Measurements from ENCODE around the gene NEK11. TPM values are rescaled to one million over a fixed set of nuclear protein-coding genes. Genes with fewer than 3 reads are reported as not detected.

Gene NEK11
- total RNA-seq, 4 donors from 2014 or later, result 3.5 to 8.6 (median 5.5) TPM

DNA sequence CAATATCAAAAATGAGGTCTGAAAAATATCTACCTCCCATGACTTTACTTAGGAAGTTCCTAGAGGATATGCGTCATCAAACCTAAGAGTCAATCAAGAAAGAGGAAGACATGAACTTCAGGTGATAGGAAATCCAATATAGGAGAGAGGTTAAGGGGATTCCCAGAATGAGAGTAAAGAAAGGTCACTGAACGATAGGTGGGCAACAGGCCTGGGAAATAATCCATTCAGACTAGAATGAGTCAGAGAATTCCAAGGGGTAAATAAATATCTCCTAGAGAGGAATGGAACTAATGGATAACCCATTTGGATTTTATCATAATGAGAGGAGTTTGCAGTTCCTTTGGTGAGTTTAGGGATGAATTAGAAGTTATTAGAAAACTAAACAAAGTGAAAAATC is 223.8 kb downstream of the NEK11 start:
- H3K27ac ChIP-seq, result no peak overlapping the region
- no peaks in the 10 kb centered on the region for H3K4me1 ChIP-seq
- H3K9me3 ChIP-seq, result no peaks in the 10 kb centered on the region
- H3K27me3 ChIP-seq, result no peaks in the 10 kb centered on the region
- no peak overlapping the region for H3K4me3 ChIP-seq
- DNase-seq, result no peak
- TF ChIP-seq POLR2A (IDR thresholded peaks at IDR 0.05), result no peak
- TF ChIP-seq CTCF (IDR thresholded peaks at IDR 0.05), result no peak
- H3K36me3 ChIP-seq, result no peaks in the 10 kb centered on the region

DNA sequence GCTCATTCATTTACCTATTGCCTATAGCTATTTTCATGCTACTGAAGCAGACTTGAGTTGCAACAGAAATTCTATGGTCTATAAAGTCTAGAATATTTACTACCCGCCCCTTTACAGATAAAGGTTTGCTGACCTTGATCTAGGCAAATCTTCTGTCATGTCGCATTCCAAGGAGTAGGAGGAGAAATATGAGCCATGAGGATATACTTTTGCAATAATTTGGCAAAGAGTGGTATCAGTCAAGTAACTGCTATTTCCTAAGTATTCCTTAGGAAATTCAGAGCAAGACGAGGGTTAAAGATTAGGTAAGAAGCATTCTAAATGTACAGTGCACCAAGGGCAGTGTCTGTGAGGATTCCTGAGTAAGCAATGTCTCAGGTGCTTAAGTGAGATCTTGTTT is 233.8 kb downstream of the NEK11 start:
- H3K4me3 ChIP-seq, result no peak overlapping the region
- no peaks in the 10 kb centered on the region for H3K4me1 ChIP-seq
- no peak overlapping the region for H3K27ac ChIP-seq
- no peaks in the 10 kb centered on the region for H3K27me3 ChIP-seq
- TF ChIP-seq POLR2A (IDR thresholded peaks at IDR 0.05), result no peak
- no peak for TF ChIP-seq CTCF (IDR thresholded peaks at IDR 0.05)
- H3K36me3 ChIP-seq, result no peaks in the 10 kb centered on the region
- DNase-seq, result no peak
- no peaks in the 10 kb centered on the region for H3K9me3 ChIP-seq

- no peak overlapping the region for H3K4me3 ChIP-seq
- H3K4me1 ChIP-seq, result no peaks in the 10 kb centered on the region
- H3K27me3 ChIP-seq, result no peaks in the 10 kb centered on the region
- TF ChIP-seq POLR2A (IDR thresholded peaks at IDR 0.05) (no peak), CTCF (IDR thresholded peaks at IDR 0.05) (no peak)
- H3K9me3 ChIP-seq, result no peaks in the 10 kb centered on the region
- no peaks in the 10 kb centered on the region for H3K36me3 ChIP-seq
- no peak overlapping the region for H3K27ac ChIP-seq
- DNase-seq, result no peak
Observed at GRCh38 chr3:131261104-131261503, 234.4 kb downstream of the NEK11 start.

DNA sequence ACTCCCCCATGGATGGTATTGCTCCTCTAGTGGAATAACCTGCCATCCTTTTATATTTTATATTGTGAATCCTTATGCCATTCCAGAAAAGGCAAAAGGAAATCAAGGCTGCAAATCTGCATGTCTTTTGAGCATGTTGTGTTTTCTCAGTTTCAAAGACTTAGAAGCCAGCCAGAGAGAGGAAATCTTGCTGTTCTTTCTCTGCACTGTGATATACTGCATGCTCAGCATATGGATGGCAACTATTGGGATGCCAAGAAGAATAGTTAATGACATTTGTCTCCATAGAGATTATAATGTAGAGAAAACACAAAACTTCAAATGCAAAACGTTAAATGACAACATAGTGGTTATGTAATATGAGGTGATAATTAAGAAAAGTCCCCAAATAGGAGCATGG is 248.9 kb downstream of the NEK11 start:
- H3K4me1 ChIP-seq, result no peaks in the 10 kb centered on the region
- DNase-seq, result no peak
- H3K27me3 ChIP-seq, result no peaks in the 10 kb centered on the region
- H3K27ac ChIP-seq, result no peak overlapping the region
- TF ChIP-seq POLR2A (IDR thresholded peaks at IDR 0.05) (no peak), CTCF (IDR thresholded peaks at IDR 0.05) (no peak)
- H3K4me3 ChIP-seq, result no peak overlapping the region
- H3K9me3 ChIP-seq, result no peaks in the 10 kb centered on the region
- no peaks in the 10 kb centered on the region for H3K36me3 ChIP-seq

GRCh38 chr3:131277836-131278497 is 251.3 kb downstream of the NEK11 start:
- DNase-seq, result no peak
- no peaks in the 10 kb centered on the region for H3K27me3 ChIP-seq
- H3K9me3 ChIP-seq, result no peaks in the 10 kb centered on the region
- no peaks in the 10 kb centered on the region for H3K4me1 ChIP-seq
- no peak for TF ChIP-seq POLR2A (IDR thresholded peaks at IDR 0.05)
- TF ChIP-seq CTCF (IDR thresholded peaks at IDR 0.05), result no peak
- H3K36me3 ChIP-seq, result no peaks in the 10 kb centered on the region
- H3K27ac ChIP-seq, result no peak overlapping the region
- H3K4me3 ChIP-seq, result no peak overlapping the region

- no peak for DNase-seq
- H3K4me1 ChIP-seq, result no peaks in the 10 kb centered on the region
- H3K4me3 ChIP-seq, result no peak overlapping the region
- H3K9me3 ChIP-seq, result no peaks in the 10 kb centered on the region
- TF ChIP-seq CTCF (IDR thresholded peaks at IDR 0.05) (no peak), POLR2A (IDR thresholded peaks at IDR 0.05) (no peak)
- H3K27me3 ChIP-seq, result no peaks in the 10 kb centered on the region
- H3K27ac ChIP-seq, result no peak overlapping the region
- H3K36me3 ChIP-seq, result no peaks in the 10 kb centered on the region
Observed at GRCh38 chr3:131279577-131279976, 252.9 kb downstream of the NEK11 start.

Measured in Peyer's patch (tissue), 4 donors.